Activated T-helper 1 cell treated with anti-CD3 and anti-CD28 coated beads, Interleukin-2, amount 50 U/mL, for 16 hours (primary cell): ENCODE measurements around the gene C1QTNF12.

Experiments
- DNase-seq, 2 donors: peaks; one replicate each; pipeline ENCODE4 v3.0.0-alpha.2; 2020; ENCODE audit warnings: low read depth in 1 of 2, low spot score in 1 of 2

Gene C1QTNF12

DNA sequence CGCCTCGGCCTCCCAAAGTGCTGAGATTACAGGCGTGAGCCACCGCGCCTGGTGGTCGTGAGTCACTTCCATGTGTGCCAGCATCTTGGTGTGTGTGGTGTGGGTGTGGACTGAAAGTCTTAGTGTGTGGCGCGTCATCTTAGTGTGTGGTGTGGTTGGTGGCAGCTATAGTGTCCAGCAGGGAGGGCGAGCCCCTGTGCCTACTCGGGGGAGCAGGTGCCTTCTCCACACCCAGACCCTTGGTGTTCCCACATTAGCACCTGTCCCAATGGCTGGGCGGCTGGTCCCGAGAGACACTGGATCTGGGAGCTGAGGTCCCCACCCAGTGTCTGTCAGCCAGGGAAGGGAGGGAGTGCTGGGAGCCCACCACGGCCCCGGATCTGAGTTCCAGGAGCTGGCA is 36.5 kb upstream of the C1QTNF12 start:
- DNase-seq, result no peak

DNA sequence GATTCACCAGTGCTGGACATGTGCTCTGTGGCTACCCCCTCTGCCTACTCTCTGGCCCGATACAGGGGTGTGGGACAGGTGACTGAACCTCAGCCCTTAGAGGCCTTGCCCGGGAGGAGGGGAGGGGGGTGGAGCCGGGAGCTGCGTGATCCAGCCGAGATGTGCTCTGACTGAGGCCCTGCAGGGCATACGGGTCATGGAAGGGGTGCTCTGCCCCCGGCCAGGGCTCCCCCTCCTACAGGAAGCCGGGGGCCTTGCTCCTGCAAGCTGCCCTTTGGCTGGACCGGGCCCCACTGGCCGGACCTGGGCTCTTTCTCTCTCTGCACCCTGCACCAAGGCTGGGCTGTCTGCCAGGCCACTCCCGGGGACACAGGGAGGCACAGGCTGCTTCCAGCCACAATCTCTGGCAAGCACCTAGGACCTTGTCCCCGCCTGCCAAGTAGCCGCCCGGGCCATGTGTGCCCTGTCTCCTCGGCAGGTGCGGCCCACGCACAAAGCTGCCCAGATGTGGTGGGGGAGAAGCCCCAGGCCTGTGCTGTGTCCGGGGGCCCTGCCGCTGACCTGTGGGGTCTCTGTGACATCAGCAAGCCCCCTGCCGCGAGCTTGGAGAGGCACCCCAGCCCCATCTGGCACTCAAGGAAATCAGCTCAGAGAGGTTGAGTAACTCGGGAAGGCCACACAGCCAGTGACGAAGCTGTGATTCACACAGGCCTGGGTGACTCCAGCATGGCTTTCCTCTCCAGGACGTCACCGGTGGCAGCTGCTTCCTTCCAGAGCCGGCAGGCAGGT is 35.2 kb upstream of the C1QTNF12 start:
- DNase-seq, result no peak

DNA sequence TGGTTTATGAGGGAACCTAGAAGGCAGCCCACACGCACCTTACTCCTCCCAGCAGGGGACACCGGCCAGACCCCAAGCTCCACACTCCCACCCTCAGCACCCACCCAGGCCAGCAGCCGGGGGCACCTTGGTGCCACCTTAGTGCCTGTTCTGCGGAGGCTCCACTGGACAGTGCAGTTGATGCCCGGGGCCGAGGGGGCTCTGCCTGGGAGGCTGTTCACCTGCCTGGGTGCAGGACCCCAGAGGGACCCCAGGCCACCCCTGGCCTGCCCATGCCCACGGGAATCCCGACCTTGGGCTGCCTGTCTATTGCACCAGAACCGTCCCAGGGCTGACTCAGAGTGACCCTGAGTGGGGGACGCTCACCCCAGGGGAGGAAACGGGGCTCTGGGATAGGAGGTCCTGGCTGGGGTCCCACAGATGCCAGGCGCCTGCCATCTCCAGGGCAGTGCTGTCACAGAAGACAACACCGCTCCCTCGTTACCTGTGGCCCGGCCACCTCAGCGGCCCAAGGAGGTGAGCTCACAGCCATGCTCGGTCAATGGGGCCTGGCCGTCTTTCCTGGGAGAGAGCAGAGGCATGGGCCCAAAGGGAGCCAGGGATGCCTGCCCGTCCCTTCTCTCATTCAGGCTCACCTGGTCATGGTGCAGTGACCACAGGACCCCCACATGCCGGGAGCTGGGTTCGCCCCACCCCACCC is 34.4 kb upstream of the C1QTNF12 start:
- DNase-seq, result no peak

DNA sequence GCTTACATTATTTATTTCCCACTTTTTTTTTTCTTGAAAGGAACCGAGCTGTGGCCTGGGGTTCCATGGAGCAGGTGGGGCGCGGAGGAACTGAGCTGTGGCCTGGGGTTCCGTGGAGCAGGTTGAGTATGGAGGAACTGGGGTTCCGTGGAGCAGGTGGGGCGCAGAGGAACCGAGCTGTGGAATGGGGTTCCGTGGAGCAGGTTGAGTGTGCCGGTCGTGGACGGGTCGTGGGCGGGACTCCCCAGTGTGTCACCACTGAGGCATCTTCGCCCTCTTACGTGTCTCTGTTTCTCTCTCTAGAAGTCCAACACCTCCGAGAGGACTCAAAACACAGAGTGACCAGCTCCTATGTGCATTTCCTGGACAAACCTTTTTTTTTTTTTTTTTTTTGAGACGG is 32.5 kb upstream of the C1QTNF12 start:
- DNase-seq, result no peak

DNA sequence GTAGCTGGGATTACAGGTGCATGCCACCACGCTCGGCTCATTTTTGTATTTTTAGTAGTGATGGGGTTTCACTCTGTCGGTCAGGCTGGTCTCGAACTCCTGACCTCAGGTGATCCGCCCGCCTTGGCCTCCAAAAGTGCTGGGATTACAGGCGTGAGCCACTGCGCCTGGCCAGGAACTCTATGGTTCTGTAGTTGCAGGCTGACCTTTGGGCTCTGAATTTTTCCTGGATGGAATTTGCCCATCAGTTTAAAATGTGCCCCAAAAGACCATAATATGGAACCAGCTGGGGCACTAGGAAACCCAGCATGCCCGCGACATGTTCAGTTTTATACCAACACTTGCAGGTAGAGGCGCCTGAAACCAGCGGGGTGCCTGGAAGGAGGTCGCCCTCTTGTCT is 32.1 kb upstream of the C1QTNF12 start:
- DNase-seq, result no peak

DNA sequence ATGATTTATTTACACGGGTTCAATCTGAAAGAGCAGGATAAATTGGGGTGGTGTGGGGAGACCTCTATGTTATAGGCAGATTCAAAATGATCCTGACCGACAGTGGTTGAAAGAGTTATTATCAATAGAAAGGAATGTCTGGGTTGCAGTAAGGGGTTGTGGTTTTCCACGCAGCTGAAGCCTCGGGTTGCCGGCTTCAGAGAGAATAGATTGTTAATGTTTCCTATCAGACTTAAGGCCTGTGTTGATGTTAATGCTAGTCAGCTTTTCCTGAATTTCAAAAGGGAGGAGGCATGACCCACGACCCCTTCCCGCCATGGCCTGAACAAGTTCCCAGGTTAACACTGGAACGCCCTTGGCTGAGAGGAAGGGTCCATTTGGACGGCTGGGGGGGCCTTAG is 29.3 kb upstream of the C1QTNF12 start:
- DNase-seq, result no peak

DNA sequence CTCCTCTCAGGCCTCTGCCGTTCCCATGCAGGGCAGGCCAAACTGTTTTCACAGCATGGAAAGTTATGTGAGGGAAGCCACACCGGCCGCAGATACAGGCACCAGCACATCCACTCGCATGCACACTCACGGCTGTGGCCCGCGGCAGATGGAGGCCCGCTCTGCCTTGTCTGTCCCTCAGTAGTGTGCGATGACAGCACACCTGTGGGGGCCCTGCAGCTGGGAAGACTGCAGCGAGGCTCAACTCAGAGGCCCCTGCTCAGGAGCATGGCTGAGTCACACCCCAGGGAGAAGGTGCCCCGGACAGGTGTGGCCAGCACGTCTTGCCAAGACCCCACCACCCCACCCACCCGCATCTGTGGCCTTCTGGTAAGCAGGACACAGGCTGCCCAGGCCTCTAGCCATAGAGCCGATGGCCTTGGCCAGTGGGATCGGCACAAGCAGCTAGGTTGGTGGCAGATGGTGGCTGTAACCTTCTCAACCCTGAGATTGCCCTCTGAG is 28.5 kb upstream of the C1QTNF12 start:
- DNase-seq, result no peak

DNA sequence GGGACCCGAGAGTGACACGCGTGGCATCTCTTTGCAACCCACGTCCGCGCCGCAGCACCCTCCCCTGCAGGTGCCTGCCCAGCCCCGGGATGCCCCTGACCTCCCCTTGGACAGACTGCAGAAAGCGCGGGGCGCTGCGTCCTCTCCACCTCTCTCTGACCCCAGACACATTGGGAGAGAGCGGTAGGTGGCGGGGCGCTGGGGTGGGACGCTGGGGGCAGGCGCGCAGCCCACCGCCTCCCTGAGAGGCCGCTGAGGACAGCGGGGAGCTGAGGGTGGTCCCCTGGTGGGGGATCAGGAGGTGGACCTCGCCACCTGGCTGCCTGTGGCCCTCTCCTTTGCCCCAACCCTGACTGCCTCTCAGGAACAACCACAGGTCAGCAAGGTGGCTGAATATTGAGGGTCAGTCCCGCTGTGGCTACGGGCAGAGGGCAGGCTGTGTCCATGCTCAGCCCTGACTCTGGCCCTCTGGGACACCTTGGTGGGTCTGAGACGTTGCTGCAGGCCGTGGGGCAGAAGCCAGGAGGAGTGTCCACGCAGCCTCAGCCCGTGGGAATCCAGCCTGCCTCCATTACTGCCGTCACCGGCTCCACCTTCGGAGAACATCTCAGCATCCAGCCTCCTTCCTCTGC is 27.9 kb upstream of the C1QTNF12 start:
- no peak for DNase-seq

DNA sequence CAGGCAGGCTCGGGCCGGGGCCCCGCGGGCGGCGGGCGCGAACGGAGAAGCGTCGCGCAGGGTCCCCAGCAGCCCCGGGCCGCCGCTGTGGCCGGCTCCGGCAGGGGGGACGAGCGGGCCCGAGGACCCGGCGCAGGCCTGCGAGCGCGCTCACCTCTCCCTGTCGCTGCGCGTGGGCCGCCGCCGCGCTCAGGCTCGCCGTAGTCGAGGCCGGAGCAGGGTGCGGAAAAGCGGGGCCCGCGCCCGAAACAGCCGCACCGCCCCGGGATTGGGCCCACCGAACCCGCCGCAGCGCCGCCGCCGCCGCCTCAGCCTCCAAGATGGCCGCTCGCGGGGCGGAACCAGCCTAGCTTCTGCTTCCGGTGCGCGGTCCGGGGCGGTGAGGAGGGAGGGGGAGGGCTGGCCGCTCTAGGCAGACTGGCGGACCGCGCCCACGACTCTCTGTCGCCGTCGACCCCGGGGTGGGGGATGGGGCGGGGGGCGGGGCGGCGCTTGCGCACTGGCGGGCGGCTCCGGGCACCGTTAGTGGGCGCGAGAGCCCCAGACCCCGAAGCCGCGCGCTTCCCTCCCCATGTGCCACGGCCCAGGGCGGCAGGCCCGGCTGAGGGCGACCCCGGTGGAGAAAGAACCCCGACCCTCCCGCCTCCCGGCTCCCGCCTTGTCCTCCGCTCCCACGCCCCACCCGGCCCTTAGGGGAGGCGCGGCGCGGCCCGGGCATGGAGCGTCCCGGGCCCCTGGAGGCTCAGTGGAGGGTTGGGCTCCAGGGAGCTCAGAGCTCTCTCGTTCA is 27.2 kb upstream of the C1QTNF12 start, which contains the start of gene UBE2J2:
UBE2J2 (minus strand) TSS at position 343 of the 787 bp plus-strand sequence. CDS start 5,862 bp downstream, outside the sequence.
- DNase-seq, result peak; percentile 89 to 92

DNA sequence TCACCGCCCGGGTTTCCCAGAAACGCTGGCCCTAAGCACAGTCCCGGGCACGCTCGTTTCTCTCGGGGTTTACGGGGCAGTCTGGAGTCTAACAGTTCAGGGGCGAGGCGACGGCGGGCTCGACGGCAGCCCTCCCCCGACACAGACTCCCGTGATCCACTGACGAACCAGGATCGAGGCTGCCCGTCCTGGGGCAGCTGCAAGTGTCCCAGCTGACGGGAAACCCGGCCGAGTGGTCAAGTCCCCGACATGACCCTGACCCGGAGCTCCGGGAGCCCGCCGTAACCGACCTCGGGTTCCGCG is 26.6 kb upstream of the C1QTNF12 start:
- DNase-seq, result no peak

DNA sequence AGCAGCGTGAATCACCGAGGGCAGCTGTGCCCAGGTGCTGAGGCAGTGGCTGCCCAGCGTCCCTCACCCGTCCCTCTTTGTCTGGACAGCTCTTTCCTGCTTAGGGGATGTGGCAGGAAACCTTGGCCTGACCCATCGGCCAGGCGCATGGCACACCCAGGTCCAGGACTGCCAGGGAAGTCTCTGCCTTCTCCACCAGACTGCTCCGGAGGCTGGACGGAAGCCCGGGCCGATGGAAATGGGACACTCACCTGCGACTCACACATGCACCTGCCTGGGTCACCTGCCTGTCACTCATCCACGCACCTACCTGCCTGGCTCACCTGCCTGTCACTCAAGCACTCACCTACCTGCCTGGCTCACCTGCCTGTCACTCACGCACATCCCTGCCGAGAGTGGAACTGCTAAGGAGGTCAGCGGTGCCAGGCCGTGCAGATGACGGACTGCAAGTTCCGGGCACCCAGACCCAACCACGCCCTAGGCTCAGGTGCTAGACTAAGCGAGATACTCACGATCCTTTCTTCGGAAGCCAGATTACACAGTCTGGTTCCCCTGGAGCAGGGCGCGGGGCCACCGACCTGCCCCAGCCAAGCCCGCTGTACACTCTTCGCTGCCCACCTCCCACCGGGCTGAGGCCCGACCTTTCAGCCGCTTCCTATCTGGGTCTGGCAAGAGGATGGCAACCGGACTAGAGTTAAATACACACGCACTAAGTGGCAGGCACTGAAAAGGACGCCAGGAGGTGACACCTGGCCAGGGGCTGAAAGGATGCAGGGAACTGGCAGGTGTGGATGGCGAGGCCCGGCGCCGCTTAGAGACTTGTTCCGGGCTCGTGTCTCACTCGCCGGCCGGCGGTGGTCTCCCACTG is 26.1 kb upstream of the C1QTNF12 start:
- no peak for DNase-seq

DNA sequence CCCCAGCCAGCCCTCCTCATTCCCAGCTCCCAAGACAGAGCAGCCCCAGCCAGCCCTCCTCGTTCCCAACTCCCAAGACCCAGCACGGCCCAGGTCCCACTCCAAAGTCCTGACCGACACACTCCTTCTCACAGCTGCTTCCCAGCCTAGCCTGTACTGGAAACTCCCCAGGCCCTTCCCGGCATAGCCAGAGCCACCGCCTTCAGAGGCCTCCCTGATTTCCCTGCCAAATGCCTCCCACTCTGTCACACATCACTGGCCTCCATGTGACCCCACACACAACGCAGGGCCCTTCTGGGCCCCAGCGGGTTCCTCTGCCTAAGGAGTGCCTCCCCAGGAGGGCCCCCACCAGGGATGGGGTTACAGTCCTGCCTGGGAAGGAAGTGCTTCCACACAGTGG is 24.3 kb upstream of the C1QTNF12 start:
- no peak for DNase-seq

DNA sequence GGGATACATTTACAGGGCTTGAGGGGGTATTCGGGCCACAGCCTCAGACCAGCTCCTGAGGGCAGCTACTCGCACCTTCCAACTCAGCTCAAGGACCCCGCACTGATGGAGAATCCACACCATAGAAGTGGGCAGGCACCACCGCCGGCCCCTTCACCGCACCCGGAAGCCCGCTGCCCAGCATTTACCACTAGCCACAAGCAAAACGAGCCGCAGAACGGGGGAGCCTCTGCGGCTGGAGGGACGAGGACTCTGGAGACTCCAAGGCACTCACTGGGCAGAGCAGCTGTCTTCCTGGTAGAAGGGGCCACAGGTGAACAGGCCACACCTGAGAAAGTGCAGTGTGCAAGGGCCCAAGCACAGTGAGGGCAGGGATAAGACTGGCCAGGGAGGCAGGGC is 21.8 kb upstream of the C1QTNF12 start:
- no peak for DNase-seq

DNA sequence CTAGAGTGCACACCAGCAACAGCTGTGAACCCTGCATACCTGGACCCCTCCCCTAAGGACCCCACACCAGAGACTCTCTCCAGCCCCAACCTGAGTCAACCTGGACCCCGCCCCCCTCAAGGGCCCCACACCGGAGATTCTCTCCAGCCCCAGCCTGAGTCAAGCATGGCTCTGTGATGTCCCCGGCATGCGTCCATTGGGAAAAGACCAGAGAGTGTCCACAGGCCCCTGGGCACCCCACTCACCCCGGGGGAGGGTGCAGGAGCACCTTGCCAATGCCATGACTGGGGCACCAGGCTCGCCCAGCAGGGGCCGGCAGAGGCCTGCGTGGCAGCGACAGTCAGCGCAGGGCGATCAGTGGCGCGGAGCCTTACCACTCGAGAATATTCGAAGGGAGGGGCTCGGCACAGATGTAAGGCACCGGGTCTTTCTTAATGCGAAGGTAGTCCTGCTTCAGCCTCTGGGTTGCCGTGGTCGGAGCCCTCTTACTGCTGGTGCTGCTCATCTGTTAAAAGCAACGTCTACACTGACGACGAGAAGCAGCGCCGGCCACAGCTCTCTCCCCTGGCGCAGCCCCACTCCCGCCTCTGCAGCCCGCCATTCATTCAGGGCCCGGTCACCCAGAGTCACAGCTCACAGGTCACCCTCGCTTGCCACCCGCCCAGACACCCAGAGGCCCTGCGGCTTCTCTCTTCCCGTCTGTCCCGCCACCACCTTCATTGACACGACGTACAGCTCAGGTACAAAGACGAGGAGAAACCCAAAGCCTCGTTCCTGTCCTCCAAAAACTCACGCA is 21.2 kb upstream of the C1QTNF12 start:
- no peak for DNase-seq

DNA sequence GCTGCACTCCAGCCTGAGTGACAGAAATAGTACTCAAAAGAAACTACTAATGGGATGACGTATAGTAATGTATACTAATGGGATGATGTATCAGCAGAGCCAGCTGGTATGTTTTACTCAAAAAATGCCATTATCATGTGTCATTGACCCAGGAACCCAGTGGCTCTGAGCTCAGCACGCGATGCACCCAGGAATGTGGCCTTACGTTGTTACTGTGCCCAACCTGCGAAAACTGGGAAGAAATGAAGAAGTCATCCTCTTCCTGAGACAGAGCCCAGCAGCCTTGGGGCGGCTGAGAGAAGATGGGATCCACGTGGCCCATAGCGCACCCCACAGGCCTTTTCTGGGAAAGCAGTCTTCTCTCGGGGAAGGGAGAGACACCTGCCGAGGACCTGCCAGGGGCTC is 18.3 kb upstream of the C1QTNF12 start:
- DNase-seq, result no peak

DNA sequence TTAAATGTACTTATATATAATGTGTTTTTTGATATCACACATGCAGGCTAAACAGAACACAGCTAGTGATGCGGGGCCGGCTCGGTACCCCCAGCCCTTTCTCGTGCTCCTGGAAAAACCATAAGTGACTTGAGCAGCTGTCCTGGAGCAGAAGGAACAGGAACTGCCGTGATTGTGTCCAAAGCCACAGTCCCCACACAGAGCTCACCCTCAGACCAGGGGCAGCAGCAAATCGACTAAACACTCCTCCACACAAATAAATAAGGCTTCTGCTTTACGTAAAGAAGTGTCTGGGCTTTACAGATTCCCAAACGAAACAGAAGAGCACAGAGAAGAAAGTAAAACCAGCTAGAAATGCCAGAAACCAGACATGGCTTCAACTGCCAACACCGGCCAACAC is 17.5 kb upstream of the C1QTNF12 start:
- no peak for DNase-seq

DNA sequence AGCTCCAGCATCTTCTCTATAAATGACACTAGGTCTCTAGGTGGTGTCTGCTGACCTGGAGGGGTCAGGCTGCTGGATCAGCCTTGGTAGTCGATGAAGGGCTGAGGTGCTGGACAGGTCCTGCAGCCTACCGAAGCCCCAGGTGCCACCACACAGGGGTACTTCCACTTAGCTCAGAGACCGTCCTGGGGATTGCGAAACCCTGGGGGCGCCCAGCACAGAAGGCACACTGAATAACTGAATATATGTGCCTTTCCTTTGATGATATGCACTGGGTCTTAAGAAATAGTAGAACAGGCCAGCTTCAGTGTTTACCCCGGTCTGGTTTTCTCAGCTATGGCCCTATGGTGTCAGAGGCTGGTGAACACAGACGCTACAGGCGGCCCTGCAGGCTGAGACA is 16.2 kb upstream of the C1QTNF12 start:
- no peak for DNase-seq

DNA sequence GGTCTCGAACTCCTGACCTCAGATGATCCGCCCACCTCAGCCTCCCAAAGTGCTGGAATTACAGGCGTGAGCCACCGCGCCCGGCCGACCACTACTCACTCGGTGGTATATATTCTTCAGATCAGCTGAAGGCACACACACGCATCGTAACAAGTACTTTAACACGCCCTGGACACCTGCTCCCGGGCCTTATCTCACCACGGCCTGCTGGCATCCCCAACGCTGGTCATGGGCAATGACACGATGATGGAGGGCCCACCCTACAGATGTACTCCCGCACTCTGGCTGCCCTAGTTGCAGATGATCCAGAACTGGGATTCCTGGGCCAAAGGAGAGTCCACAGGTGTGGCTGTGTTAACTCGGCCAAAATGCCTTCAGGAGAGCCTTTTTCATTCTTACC is 15.5 kb upstream of the C1QTNF12 start:
- no peak for DNase-seq

DNA sequence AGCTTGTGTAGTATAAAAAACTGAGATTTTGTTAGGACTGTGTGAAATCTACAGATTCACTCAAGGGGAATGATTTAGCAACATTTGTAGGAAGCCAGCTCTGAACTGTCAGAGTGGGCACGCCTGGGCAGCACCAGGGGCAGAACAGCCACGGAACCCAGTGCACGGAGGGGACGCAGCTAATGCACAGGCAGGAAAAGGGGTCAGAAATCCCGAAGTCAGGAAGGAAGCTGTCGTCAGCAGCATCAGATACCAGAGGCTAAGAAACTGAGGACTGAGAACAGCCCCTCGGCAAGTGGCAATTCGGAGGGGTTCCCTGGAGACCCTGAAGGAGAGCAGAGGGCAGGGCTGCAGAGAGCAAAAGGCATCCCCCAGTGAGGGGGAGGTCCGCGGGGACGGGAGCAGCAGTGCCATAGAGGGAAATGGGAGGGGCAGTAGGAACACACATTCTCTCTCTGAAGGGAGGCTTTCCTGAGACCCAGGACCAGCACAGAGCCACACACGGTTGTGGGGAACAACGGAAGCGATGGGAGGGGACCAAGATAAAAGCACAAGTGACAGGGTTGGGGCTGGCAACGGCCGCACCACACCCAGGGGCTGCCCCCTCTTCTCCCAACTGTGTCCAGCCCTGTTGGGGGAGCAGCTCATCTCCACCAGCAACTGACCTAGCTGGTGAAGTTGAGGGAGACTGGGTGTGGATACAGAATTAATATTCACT is 14.5 kb upstream of the C1QTNF12 start:
- DNase-seq, result no peak
